ENCODE results near the gene DPH1.

DNA sequence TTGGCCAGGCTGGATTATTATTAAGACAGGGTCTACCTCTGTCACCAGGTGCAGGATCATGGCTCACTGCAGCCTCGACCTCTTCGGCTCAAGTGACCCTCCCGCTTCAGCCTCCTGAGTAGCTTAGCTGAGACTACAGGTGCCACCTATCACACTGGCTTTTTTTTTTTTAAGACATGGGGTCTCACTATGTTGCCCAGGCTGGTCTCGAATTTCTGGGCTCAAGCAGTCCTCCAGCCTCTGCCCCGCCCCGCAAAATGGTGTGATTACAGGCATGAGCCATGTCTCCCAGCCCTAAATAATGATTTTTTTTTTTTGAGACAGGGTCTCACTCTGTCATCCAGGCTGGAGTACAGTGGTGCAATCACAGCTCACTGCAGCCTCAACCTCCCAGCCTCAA is 17.6 kb downstream of the DPH1 start:
- TF ChIP-seq, protein P1, sequence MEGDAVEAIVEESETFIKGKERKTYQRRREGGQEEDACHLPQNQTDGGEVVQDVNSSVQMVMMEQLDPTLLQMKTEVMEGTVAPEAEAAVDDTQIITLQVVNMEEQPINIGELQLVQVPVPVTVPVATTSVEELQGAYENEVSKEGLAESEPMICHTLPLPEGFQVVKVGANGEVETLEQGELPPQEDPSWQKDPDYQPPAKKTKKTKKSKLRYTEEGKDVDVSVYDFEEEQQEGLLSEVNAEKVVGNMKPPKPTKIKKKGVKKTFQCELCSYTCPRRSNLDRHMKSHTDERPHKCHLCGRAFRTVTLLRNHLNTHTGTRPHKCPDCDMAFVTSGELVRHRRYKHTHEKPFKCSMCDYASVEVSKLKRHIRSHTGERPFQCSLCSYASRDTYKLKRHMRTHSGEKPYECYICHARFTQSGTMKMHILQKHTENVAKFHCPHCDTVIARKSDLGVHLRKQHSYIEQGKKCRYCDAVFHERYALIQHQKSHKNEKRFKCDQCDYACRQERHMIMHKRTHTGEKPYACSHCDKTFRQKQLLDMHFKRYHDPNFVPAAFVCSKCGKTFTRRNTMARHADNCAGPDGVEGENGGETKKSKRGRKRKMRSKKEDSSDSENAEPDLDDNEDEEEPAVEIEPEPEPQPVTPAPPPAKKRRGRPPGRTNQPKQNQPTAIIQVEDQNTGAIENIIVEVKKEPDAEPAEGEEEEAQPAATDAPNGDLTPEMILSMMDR (IDR thresholded peaks at IDR 0.05): no peak
- TF ChIP-seq POLR2A (IDR thresholded peaks at IDR 0.05) (no peak), POLR2AphosphoS5 (IDR thresholded peaks at IDR 0.05) (no peak)
